GM18951 (cell line): ENCODE data around the gene RBM33.

Experiments
- POLR2A ChIP-seq: IDR thresholded peaks from 4 replicates; pipeline ENCODE4 v1.6.1; 2011; ENCODE audit warnings: mild to moderate bottlenecking; ENCODE audit not compliant: insufficient read length, insufficient read depth; ENCODE audit errors: extremely low read depth
- in situ Hi-C: fragments of 300-500 bp; cut with MboI; formaldehyde crosslinking; loops from one replicate; pipeline ENCODE4 v1.12.0; 2022; ENCODE audit warnings: low sequenced_read_pairs, mixed read lengths, inconsistent platforms; ENCODE audit not compliant: unreplicated experiment

RBM33 gene

DNA sequence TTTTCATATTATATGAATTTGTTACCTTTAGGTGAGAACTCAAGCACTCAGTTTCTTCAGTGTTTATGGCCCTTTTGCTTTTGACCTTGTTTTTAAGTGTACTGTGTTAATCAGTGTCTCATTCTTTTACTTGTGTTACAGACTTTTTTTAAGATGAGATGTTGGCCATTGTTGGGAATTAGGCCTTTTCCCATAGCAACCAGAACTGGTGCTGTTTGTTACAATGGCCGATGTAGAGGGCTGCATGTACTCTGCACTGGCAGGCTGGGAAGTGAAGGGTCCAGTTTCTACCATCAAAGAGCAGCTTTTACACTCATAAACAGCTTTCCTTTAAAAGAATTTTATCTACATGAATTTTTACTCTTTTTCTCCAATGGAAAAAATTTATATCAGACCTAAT, 102.7 kb downstream of the RBM33 start:
- no peak for TF ChIP-seq POLR2A
- in situ Hi-C loops, result loop anchor here (25.0 kb wide), 1 partner anchor 360 kb away; no protein-coding TSS in a partner anchor

DNA sequence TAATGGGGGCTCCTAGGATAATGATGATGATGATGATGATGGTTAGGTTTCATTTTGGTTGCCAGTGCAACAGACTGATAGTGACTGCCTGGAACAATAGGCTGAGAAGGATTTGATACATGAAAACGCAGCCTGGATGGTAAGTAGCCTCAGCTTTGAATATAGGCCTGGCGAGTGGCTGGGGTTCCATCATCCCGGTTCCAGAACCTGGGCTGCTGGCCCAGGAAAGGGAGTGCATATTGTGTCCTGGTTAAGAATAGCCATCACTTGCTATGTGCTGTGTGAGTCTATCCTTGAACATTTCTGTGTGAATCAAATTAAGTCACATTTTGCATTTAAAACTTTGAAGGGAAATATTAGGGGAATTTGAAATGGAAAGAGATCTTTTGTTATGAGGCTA, 105.1 kb downstream of the RBM33 start:
- in situ Hi-C loops, result loop anchor here (25.0 kb wide), 1 partner anchor 362 kb away; no protein-coding TSS in a partner anchor
- TF ChIP-seq POLR2A, result no peak

- no peak for TF ChIP-seq POLR2A
- in situ Hi-C loops, result no loop called here
Observed at GRCh38 chr7:155750255-155751125, 106.0 kb downstream of the RBM33 start.

DNA sequence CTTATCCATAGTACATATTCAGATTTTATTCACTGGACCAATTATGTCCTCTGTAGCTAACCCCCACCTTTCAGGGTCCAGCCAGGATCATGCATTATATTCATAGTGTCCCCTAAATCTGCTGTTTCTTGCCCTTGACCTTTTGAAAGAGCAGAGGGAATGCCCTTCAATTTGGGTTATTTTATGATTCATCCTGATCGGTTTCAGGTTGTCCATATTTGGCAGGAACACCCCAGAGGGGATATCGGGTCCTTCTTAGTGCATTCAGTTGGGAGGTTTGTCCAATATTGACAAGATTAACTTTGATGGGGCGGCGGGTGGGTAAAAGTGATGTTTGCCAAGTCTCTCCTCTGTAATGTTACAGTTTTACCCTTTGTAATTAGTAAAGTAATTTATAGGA, 106.9 kb downstream of the RBM33 start:
- TF ChIP-seq POLR2A, result no peak
- in situ Hi-C loops, result no loop called here

DNA sequence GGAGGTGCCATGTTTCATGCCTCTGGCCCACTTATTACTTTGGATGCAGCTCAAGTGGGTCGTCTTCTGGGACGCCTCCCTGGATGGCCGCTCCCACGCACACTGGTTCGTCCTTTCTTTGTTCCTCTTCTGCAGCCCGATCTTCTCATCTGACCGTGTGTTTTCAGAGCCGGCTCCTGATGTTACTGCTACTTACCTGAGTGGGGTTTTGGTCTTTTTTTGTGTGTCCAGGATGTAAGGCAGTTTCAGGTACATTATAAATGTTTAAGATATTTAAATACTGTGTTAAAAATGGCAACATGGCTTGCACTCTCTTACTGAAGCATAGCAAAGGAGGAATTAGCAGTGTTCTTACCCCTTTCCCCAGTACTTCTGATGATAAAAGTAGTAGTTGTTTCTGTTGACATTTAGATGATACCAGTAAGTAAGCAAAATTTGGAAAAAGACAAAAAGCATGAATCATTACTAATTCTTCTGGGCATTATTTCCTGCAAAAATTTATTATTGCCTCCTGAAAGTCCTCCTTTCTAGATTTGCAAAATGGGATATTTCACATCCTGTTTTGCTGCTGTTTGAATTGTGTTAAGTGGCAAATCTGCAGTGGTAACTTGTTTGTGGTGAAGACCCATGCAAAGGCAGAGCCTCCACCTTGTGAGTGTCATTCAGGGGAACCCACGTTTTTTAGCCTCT, 108.4 kb downstream of the RBM33 start:
- in situ Hi-C loops, result no loop called here
- TF ChIP-seq POLR2A, result no peak

- in situ Hi-C loops, result no loop called here
- no peak for TF ChIP-seq POLR2A
Observed at GRCh38 chr7:155753446-155753965, 109.0 kb downstream of the RBM33 start.

- in situ Hi-C loops, result no loop called here
- no peak for TF ChIP-seq POLR2A
Observed at GRCh38 chr7:155754165-155754564, 109.7 kb downstream of the RBM33 start.

DNA sequence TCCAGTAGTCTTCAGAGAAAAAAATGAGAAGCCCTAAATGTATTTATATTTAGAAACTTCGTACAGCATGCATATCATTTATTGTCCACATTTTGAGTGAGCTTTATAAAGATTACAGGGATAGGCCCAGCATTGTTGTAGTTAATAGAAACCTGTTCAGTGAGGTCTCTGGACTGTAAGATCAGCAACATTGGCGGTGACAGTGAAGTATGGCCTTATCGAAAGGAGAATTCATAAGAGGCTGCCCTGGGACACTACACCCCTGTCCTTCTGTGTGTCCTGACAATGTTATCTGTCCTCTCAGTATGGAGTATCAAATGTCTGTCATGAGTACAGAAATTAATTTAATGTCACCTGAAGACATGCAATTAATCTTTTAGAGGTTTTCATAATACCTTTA, 110.6 kb downstream of the RBM33 start:
- no peak for TF ChIP-seq POLR2A
- in situ Hi-C loops, result no loop called here

DNA sequence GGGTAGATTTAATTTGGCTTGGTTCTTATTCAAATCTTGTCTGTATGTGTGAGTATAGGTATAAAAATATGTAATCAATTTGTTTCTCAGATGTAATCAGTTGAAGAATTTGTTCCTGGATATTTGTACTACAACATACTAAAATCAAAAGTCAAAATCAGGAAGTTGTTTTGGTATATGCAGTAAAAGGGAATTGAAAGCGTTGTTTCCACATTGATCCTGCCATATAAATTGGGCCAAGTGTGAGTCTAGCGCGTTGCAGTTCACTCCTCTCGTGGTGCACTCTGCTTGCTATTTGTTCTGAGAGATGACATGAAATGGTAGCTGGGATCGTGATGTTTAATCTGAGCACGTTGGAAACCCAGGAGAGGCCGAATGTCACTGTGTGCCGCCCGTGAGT, 111.9 kb downstream of the RBM33 start:
- no peak for TF ChIP-seq POLR2A

GRCh38 chr7:155758348-155758747, 113.9 kb downstream of the RBM33 start:
- in situ Hi-C loops, result no loop called here
- TF ChIP-seq POLR2A, result no peak

More for the DNA sequence above, 111.9 kb downstream of the RBM33 start:
- in situ Hi-C loops, result no loop called here

GRCh38 chr7:155759740-155760430, 115.4 kb downstream of the RBM33 start:
- TF ChIP-seq POLR2A, result no peak
- in situ Hi-C loops, result no loop called here

GRCh38 chr7:155761162-155761561, 116.7 kb downstream of the RBM33 start:
- TF ChIP-seq POLR2A, result no peak
- in situ Hi-C loops, result no loop called here

DNA sequence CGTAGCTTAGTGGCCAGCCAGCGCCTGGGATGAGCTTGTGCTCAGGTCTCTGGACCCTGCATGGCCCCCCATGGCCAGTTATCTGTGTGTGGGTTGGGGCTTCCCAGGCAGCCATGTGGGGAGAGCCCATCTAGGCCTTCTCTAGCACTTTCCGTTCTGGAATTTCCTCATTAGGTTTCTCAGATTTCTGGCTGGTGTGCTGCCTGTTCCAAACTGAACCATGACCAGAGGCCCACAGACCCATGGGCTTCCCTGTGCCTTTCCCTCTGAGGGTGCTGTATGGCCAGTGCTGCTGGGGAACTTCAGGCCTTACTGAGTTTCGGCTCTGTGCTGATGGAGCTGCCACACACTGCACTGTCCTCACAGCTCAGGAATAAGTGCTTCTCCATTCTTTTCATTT, 117.6 kb downstream of the RBM33 start:
- in situ Hi-C loops, result no loop called here
- TF ChIP-seq POLR2A, result no peak
